GM06990 (cell line): ENCODE results near the gene USP25.
"Not testable (repeated sequence)": the region's sequence is repeated elsewhere in the genome, so short reads cannot be mapped to it uniquely, and the experiment has no call there.

ENCODE experiments used
- DNase-seq: peaks from one replicate; pipeline ENCODE4 v3.0.0-alpha.2; 2011; ENCODE audit not compliant: insufficient read length; ENCODE audit errors: extremely low read depth
- H3K27me3 ChIP-seq: replicated peaks from 2 replicates; pipeline ENCODE4 v1.6.0; 2011; ENCODE audit warnings: low read length; ENCODE audit not compliant: control insufficient read depth, insufficient read depth
- H3K36me3 ChIP-seq: 2 replicates; pipeline ENCODE4 v1.5.1; 2011; ENCODE audit warnings: low read length; ENCODE audit not compliant: control insufficient read depth, insufficient read depth
- H3K4me3 ChIP-seq: replicated peaks from 2 replicates; pipeline ENCODE4 v1.5.1; 2011; ENCODE audit warnings: low read depth, mild to moderate bottlenecking, control low read depth, low read length
- TF ChIP-seq, protein P1 (sequence below): IDR thresholded peaks from 2 replicates; pipeline ENCODE4 v1.5.1; 2011; ENCODE audit warnings: low read length, control low read depth, mild to moderate bottlenecking, inconsistent platforms; ENCODE audit not compliant: insufficient read depth, poor library complexity, severe bottlenecking

The USP25 gene

DNA sequence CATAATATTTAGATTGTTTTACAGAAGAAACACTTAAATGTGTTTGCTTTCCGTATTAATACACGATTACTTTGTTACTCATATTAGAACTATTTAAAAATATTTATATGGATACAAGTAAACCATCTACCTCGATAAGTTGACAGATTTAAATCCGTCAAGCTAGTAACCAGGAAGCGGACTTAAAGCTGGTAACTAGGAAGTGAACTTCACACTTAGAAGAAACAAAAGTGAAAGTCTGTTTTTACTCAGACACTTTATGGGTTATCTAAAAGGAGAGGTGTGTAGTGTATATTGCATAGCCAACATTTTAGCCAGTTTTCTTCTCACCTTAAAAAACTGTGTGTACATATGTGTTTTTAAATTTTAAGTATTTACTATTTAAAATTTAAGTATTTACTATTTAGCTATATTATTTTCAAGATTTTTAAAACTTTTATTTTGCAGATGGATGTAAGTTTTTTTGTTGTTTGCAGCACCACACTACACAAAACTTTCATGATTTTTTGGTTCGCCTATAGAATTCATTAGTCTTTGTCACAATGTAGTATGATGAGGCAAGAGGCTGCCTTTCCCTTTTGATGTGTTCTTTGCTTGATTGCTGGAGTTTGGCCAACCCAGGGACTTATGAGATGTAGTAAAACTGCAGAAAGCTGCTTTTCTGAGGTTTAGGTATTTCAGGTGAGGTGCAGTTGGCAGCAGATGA lies 2.7 kb downstream of the USP25 start:
- H3K4me3 ChIP-seq, result peak overlapping the region; percentile 72
- no peaks in the 10 kb centered on the region for H3K36me3 ChIP-seq
- TF ChIP-seq, protein P1, sequence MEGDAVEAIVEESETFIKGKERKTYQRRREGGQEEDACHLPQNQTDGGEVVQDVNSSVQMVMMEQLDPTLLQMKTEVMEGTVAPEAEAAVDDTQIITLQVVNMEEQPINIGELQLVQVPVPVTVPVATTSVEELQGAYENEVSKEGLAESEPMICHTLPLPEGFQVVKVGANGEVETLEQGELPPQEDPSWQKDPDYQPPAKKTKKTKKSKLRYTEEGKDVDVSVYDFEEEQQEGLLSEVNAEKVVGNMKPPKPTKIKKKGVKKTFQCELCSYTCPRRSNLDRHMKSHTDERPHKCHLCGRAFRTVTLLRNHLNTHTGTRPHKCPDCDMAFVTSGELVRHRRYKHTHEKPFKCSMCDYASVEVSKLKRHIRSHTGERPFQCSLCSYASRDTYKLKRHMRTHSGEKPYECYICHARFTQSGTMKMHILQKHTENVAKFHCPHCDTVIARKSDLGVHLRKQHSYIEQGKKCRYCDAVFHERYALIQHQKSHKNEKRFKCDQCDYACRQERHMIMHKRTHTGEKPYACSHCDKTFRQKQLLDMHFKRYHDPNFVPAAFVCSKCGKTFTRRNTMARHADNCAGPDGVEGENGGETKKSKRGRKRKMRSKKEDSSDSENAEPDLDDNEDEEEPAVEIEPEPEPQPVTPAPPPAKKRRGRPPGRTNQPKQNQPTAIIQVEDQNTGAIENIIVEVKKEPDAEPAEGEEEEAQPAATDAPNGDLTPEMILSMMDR, result no peak
- DNase-seq, result peak; percentile 60
- no peaks in the 10 kb centered on the region for H3K27me3 ChIP-seq

DNA sequence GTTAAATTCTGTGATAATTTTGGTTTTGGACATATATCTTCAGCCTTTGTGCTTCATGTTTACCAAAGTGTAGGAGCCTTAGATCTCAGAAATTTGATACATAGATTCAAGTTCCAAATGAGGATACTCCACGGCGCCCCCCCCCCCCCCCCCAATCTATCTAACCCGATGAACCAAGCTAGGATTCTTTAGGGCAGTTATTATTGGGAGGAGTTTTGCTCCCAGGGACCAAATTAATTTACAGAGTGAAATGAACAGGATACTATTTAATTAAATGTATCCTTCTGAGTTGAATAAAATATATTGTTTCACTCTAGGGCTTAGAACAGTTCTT lies 3.2 kb downstream of the USP25 start:
- peak overlapping the region; percentile 72 for H3K4me3 ChIP-seq
- no peaks in the 10 kb centered on the region for H3K36me3 ChIP-seq
- TF ChIP-seq, protein P1, result no peak
- H3K27me3 ChIP-seq, result no peaks in the 10 kb centered on the region
- no peak for DNase-seq

DNA sequence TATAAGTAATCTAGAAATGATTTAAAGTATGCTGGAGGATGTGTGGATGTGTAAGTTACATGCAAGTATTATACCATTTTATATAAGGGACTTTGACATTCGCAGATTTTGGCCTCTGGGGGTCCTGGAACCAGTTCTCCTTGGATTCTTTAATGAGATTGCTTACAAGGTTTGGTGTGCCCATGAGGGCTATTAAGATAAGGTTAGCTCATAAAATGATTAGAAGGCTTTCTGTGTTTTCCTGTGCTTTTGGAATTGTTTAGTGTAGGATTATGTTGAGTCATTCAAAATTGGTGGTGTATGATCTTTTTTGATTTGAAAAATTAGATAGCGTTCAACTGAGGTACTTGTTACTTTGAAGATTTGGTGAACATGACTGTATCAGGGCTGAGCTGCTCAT lies 5.6 kb downstream of the USP25 start:
- DNase-seq, result no peak
- TF ChIP-seq, protein P1, result no peak
- no peaks in the 10 kb centered on the region for H3K36me3 ChIP-seq
- H3K27me3 ChIP-seq, result no peaks in the 10 kb centered on the region
- H3K4me3 ChIP-seq, result no peak overlapping the region

GRCh38 chr21:15735931-15736330 lies 6.1 kb downstream of the USP25 start:
- not testable (repeated sequence) for H3K36me3 ChIP-seq, DNase-seq, H3K4me3 ChIP-seq, H3K27me3 ChIP-seq

- not testable (repeated sequence) for H3K36me3 ChIP-seq, DNase-seq, H3K4me3 ChIP-seq, H3K27me3 ChIP-seq
Observed at GRCh38 chr21:15738779-15739178, 9.0 kb downstream of the USP25 start.

- H3K36me3 ChIP-seq, result no peaks in the 10 kb centered on the region
- H3K4me3 ChIP-seq, result no peak overlapping the region
- no peaks in the 10 kb centered on the region for H3K27me3 ChIP-seq
- TF ChIP-seq, protein P1, result no peak
- DNase-seq, result no peak
Observed at GRCh38 chr21:15740383-15740782, 10.6 kb downstream of the USP25 start.

GRCh38 chr21:15741510-15741909 lies 11.7 kb downstream of the USP25 start:
- H3K4me3 ChIP-seq, result no peak overlapping the region
- DNase-seq, result no peak

More at GRCh38 chr21:15741510-15741909, 11.7 kb downstream of the USP25 start:
- TF ChIP-seq, protein P1, result no peak
- no peaks in the 10 kb centered on the region for H3K36me3 ChIP-seq
- H3K27me3 ChIP-seq, result no peaks in the 10 kb centered on the region
